Neural progenitor cell (in vitro differentiated cells): ENCODE results near the gene DHX15. TPM values are rescaled to one million over a fixed set of nuclear protein-coding genes. Genes with fewer than 3 reads are reported as not detected.
A peak's percentile ranks its signal among the peaks of the same experiment; 100 is the strongest.

Experiments
- DNase-seq: peaks from one replicate; pipeline ENCODE4 v3.0.0-alpha.2; 2016; ENCODE audit warnings: low spot score
- H2AFZ ChIP-seq: fragments of 200-600 bp; sonication (generic); replicated peaks from 2 replicates; pipeline ENCODE4 v1.6.1; 2016; ENCODE audit warnings: antibody characterized with exemption
- H3F3A ChIP-seq: fragments of 200-600 bp; sonication (generic); 2 replicates; pipeline ENCODE4 v1.6.1; 2016; ENCODE audit warnings: antibody characterized with exemption, low read depth
- H3K27ac ChIP-seq: fragments of 200-600 bp; sonication (generic); 2 replicates; pipeline ENCODE4 v1.5.1; 2016; ENCODE audit warnings: mild to moderate bottlenecking
- H3K27me3 ChIP-seq: fragments of 200-600 bp; sonication (generic); 2 replicates; pipeline ENCODE4 v1.6.1; 2016; ENCODE audit warnings: mild to moderate bottlenecking, moderate library complexity
- H3K36me3 ChIP-seq: fragments of 200-600 bp; sonication (generic); 2 replicates; pipeline ENCODE4 v1.5.1; 2016
- H3K4me1 ChIP-seq: fragments of 200-600 bp; sonication (generic); 2 replicates; pipeline ENCODE4 v1.6.1; 2016; ENCODE audit warnings: mixed run types
- H3K4me2 ChIP-seq: fragments of 200-600 bp; sonication (generic); 2 replicates; pipeline ENCODE4 v1.6.1; 2016
- H3K4me3 ChIP-seq: fragments of 200-600 bp; sonication (generic); 2 replicates; pipeline ENCODE4 v1.5.1; 2016
- H3K79me2 ChIP-seq: fragments of 200-600 bp; sonication (generic); 2 replicates; pipeline ENCODE4 v1.6.1; 2016; ENCODE audit warnings: low read depth
- H3K9ac ChIP-seq: fragments of 200-600 bp; sonication (generic); 2 replicates; pipeline ENCODE4 v1.6.1; 2016
- H3K9me3 ChIP-seq: fragments of 200-600 bp; sonication (generic); 2 replicates; pipeline ENCODE4 v1.5.1; 2016; ENCODE audit warnings: low read depth
- H4K20me1 ChIP-seq: fragments of 200-600 bp; sonication (generic); 2 replicates; pipeline ENCODE4 v1.6.1; 2016; ENCODE audit warnings: low read depth
- H3K27ac Mint-ChIP-seq: 3 replicates; pipeline ENCODE4 v1.8.0; 2021; ENCODE audit warnings: mixed read lengths
- H3K27me3 Mint-ChIP-seq: 2 replicates; pipeline ENCODE4 v1.8.0; 2022; ENCODE audit warnings: low read depth, mild to moderate bottlenecking, inconsistent platforms, moderate library complexity, mixed read lengths; ENCODE audit not compliant: insufficient read depth
- H3K36me3 Mint-ChIP-seq: 3 replicates; pipeline ENCODE4 v1.8.0; 2021; ENCODE audit warnings: mixed read lengths
- H3K4me1 Mint-ChIP-seq: 3 replicates; pipeline ENCODE4 v1.8.0; 2021; ENCODE audit warnings: mixed read lengths
- H3K4me3 Mint-ChIP-seq: 3 replicates; pipeline ENCODE4 v1.8.0; 2021; ENCODE audit warnings: mild to moderate bottlenecking, moderate library complexity, mixed read lengths
- H3K9me3 Mint-ChIP-seq: 3 replicates; pipeline ENCODE4 v1.8.0; 2020; ENCODE audit warnings: mixed read lengths
- CTCF ChIP-seq: fragments of 200-600 bp; sonication (generic); IDR thresholded peaks from 2 replicates; pipeline ENCODE4 v1.5.1; 2017; ENCODE audit warnings: antibody characterized with exemption, mild to moderate bottlenecking
- EZH2 ChIP-seq: fragments of 200-600 bp; sonication (generic); IDR thresholded peaks from 2 replicates; pipeline ENCODE4 v1.6.1; 2017; ENCODE audit warnings: antibody characterized with exemption, mild to moderate bottlenecking, moderate library complexity
- EZH2phosphoT487 ChIP-seq: fragments of 200-600 bp; sonication (generic); IDR thresholded peaks from 2 replicates; pipeline ENCODE4 v1.6.1; 2017; ENCODE audit warnings: antibody characterized with exemption
- microRNA counts: library from miRNA; unstranded; fragments of <30 nt; microRNA quantifications from one replicate; lab custom pipeline; 2016
- microRNA-seq: library from miRNA; unstranded; fragments of <30 nt; microRNA quantifications from one replicate; pipeline ENCODE4, GENCODE V29; 2016
- small RNA-seq: library from RNA; depleted of rRNA; stranded (forward); fragments of <200 nt; gene quantifications from one replicate; pipeline ENCODE3, GENCODE V24; 2015
- total RNA-seq: library from RNA; depleted of rRNA; stranded (reverse); fragments of >200 nt; gene quantifications from 2 replicates; pipeline ENCODE4 v1.2.3, GENCODE V29; 2015; ENCODE audit warnings: low replicate concordance

Gene DHX15
- total RNA-seq, 1 donor from 2014 or later = 410 TPM

- no peaks in the 10 kb centered on the region for H3K27me3 ChIP-seq
- peaks cover 5% of the 10 kb centered on the region for H3K27me3 Mint-ChIP-seq
- no peak overlapping the region for H2AFZ ChIP-seq
- no peaks in the 10 kb centered on the region for H3K9me3 ChIP-seq
- H3K4me2 ChIP-seq = no peak overlapping the region
- no peaks in the 10 kb centered on the region for H3K36me3 ChIP-seq
- H3K4me1 ChIP-seq = no peaks in the 10 kb centered on the region
- peaks cover 3% of the 10 kb centered on the region for H3K9me3 Mint-ChIP-seq
- no peaks in the 10 kb centered on the region for H3K36me3 Mint-ChIP-seq
- TF ChIP-seq CTCF (peak; percentile 92), EZH2phosphoT487 (no peak)
- no peak overlapping the region for H3K4me3 ChIP-seq
- H3K4me1 Mint-ChIP-seq = no peaks in the 10 kb centered on the region
- no peaks in the 10 kb centered on the region for H4K20me1 ChIP-seq
- H3K79me2 ChIP-seq = no peaks in the 10 kb centered on the region
- no peak overlapping the region for H3K9ac ChIP-seq
- no peak overlapping the region for H3K4me3 Mint-ChIP-seq
- H3K27ac Mint-ChIP-seq = no peak overlapping the region
- DNase-seq = peak; percentile 81
- no peak overlapping the region for H3K27ac ChIP-seq
- no peaks in the 10 kb centered on the region for H3F3A ChIP-seq
Observed at GRCh38 chr4:24488399-24489164, 95.8 kb downstream of the DHX15 start.

GRCh38 chr4:24482871-24483270 is 101.5 kb downstream of the DHX15 start:
- no peaks in the 10 kb centered on the region for H3K36me3 Mint-ChIP-seq

DNA sequence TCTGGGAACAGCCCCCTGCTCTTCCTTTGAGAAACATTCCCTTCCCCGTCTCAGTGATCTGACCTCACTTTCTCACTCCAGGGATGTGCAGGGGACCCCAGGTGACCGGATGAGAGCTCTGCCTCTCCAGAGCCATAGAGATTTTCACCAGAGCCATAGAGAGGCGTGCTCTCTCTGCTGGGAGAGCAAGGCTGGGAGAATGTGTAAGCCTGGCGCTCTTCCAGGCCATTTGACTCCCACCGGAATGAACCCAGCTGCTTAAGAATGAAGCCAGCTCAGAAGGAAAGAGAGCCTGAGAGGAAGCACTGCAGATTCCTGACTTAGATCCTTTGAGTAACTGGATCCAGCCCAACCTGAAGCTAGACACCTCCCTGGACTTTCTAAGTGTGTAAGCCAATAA is 106.4 kb downstream of the DHX15 start:
- no peaks in the 10 kb centered on the region for H3K79me2 ChIP-seq
- Mint-ChIP-seq H3K9me3 (no peaks in the 10 kb centered on the region), H3K36me3 (no peaks in the 10 kb centered on the region), H3K27ac (no peak overlapping the region), H3K27me3 (peaks cover 2% of the 10 kb centered on the region), H3K4me1 (peaks cover 6% of the 10 kb centered on the region), H3K4me3 (no peak overlapping the region)
- H3K9ac ChIP-seq = no peak overlapping the region
- H3K27me3 ChIP-seq = peaks cover 7% of the 10 kb centered on the region
- H4K20me1 ChIP-seq = no peaks in the 10 kb centered on the region
- H3F3A ChIP-seq = peaks cover 8% of the 10 kb centered on the region
- no peaks in the 10 kb centered on the region for H3K9me3 ChIP-seq
- H3K4me1 ChIP-seq = peaks cover 5% of the 10 kb centered on the region
- H3K27ac ChIP-seq = no peak overlapping the region
- peak overlapping the region; percentile 89 for H2AFZ ChIP-seq
- no peak for TF ChIP-seq CTCF
- no peak for TF ChIP-seq EZH2
- no peak for TF ChIP-seq EZH2phosphoT487
- peak; percentile 19 for DNase-seq
- no peak overlapping the region for H3K4me3 ChIP-seq
- H3K4me2 ChIP-seq = no peak overlapping the region
- H3K36me3 ChIP-seq = no peaks in the 10 kb centered on the region

More at GRCh38 chr4:24482871-24483270, 101.5 kb downstream of the DHX15 start:
- H3K4me1 Mint-ChIP-seq = no peaks in the 10 kb centered on the region
- H3K79me2 ChIP-seq = no peaks in the 10 kb centered on the region
- H3K27me3 Mint-ChIP-seq = peaks cover 5% of the 10 kb centered on the region
- H3K4me2 ChIP-seq = no peak overlapping the region
- H3K27ac Mint-ChIP-seq = no peak overlapping the region
- no peak for TF ChIP-seq CTCF
- no peak for TF ChIP-seq EZH2phosphoT487
- TF ChIP-seq EZH2 = no peak
- no peaks in the 10 kb centered on the region for H3K9me3 Mint-ChIP-seq
- H4K20me1 ChIP-seq = no peaks in the 10 kb centered on the region
- no peak overlapping the region for H3K4me3 Mint-ChIP-seq
- H2AFZ ChIP-seq = no peak overlapping the region
- no peak overlapping the region for H3K27ac ChIP-seq
- H3K4me3 ChIP-seq = no peak overlapping the region
- H3K36me3 ChIP-seq = no peaks in the 10 kb centered on the region
- no peaks in the 10 kb centered on the region for H3K9me3 ChIP-seq
- H3K9ac ChIP-seq = no peak overlapping the region
- H3K27me3 ChIP-seq = no peaks in the 10 kb centered on the region
- DNase-seq = no peak
- no peaks in the 10 kb centered on the region for H3K4me1 ChIP-seq
- no peaks in the 10 kb centered on the region for H3F3A ChIP-seq

MicroRNAs within 50 kb of the gene (microRNA counts, 767-probe panel; counts per million panel counts)
- microRNA hsa-miR-573 (lab: Ali Mortazavi, UCI) = 460 counts per million, percentile 90 among the panel's probes with 10 or more counts

Small RNA genes within 50 kb of the gene (microRNA-seq; reads per million reads assigned to microRNA genes)
- 1.3 reads per million for gene MIR573

Small RNA genes within 50 kb of the gene (small RNA-seq; reads per million reads assigned to genes)
- gene MIR573 (0.07 reads per million), gene RN7SL16P (not detected)

Other genes starting within 250 kb of the DHX15 start
- 0.11 and 1.6 TPM in 2 replicates for gene SOD3, start 211.0 kb upstream of the DHX15 start, total RNA-seq